NCI-H446 (cell line): ENCODE results near the gene CD180.

Experiments used
- DNase-seq, 2 experiments: peaks; one replicate each; lab custom pipeline; 2025; lab: John Stamatoyannopoulos, UW

Gene CD180

GRCh38 chr5:67160985-67161384, 35.6 kb downstream of the CD180 start:
- DNase-seq: no peak

- DNase-seq: no peak
Observed at GRCh38 chr5:67160272-67160671, 36.3 kb downstream of the CD180 start.

- DNase-seq: peak in 1 of 2 experiments; percentile 19
Observed at GRCh38 chr5:67156976-67157583, 39.5 kb downstream of the CD180 start.

GRCh38 chr5:67154556-67155206, 41.9 kb downstream of the CD180 start:
- no peak for DNase-seq

GRCh38 chr5:67153292-67153691, 43.3 kb downstream of the CD180 start:
- DNase-seq: no peak

GRCh38 chr5:67152400-67152799, 44.2 kb downstream of the CD180 start:
- DNase-seq: no peak

GRCh38 chr5:67149951-67150523, 46.6 kb downstream of the CD180 start:
- no peak for DNase-seq

- no peak for DNase-seq
Observed at GRCh38 chr5:67149057-67149950, 47.3 kb downstream of the CD180 start.

- no peak for DNase-seq
Observed at GRCh38 chr5:67147760-67148159, 48.8 kb downstream of the CD180 start.

GRCh38 chr5:67146981-67147380, 49.6 kb downstream of the CD180 start:
- no peak for DNase-seq

GRCh38 chr5:67146574-67146973, 50.0 kb downstream of the CD180 start:
- no peak for DNase-seq

GRCh38 chr5:67144183-67144639, 52.4 kb downstream of the CD180 start:
- DNase-seq: no peak

- no peak for DNase-seq
Observed at GRCh38 chr5:67143549-67143948, 53.0 kb downstream of the CD180 start.

GRCh38 chr5:67142816-67143215, 53.8 kb downstream of the CD180 start:
- no peak for DNase-seq

GRCh38 chr5:67141644-67142043, 55.0 kb downstream of the CD180 start:
- no peak for DNase-seq

- no peak for DNase-seq
Observed at GRCh38 chr5:67140413-67140812, 56.2 kb downstream of the CD180 start.

GRCh38 chr5:67139030-67139429, 57.6 kb downstream of the CD180 start:
- DNase-seq: no peak

- no peak for DNase-seq
Observed at GRCh38 chr5:67135381-67135984, 61.1 kb downstream of the CD180 start.

- no peak for DNase-seq
Observed at GRCh38 chr5:67133776-67134175, 62.8 kb downstream of the CD180 start.

GRCh38 chr5:67133217-67133616, 63.4 kb downstream of the CD180 start:
- DNase-seq: no peak

- no peak for DNase-seq
Observed at GRCh38 chr5:67129768-67130167, 66.8 kb downstream of the CD180 start.
